Measurements from ENCODE around the gene SRGAP1. TPM values are rescaled to one million over a fixed set of nuclear protein-coding genes. Genes with fewer than 3 reads are reported as not detected.
A peak's percentile ranks its signal among the peaks of the same experiment; 100 is the strongest.

Gene SRGAP1
- total and polyA plus RNA-seq, 2 experiments from 2014 or later = 9.2 to 10.8 TPM

GRCh38 chr12:64085154-64085553 is 240.7 kb downstream of the SRGAP1 start:
- Histone ChIP-seq H3K79me2 (no peaks in the 10 kb centered on the region), H3K36me3 (replicated peaks; ENCODE audit: insufficient read depth, low read depth) (no peaks in the 10 kb centered on the region), H3K9me2 (replicated peaks; ENCODE audit: insufficient read depth) (no peaks in the 10 kb centered on the region), H3K4me3 (no peak overlapping the region), H3K27ac (no peak overlapping the region), H3K4me2 (no peak overlapping the region), H3K9me3 (ENCODE audit: low read depth) (no peaks in the 10 kb centered on the region), H4K20me1 (ENCODE audit: insufficient read depth, poor library complexity, severe bottlenecking) (no peaks in the 10 kb centered on the region), H3K4me1 (ENCODE audit: insufficient read depth) (peaks cover 13% of the 10 kb centered on the region), H2AFZ (no peak overlapping the region), H3K27me3 (no peaks in the 10 kb centered on the region)
- 99% methylated on average over 4 of the region's 4 CpGs for WGBS (ENCODE audit: low lambda C conversion rate, missing lambda C conversion rate)
- DNase-seq (ENCODE audit: low spot score) = no peak
- TF ChIP-seq CTCF (IDR thresholded peaks at IDR 0.05; ENCODE audit: poor library complexity) = no peak
- TF ChIP-seq EZH2phosphoT487 (IDR thresholded peaks at IDR 0.05; ENCODE audit: low read depth, severe bottlenecking, unreplicated experiment) = no peak

- Histone ChIP-seq H3K27ac (no peak overlapping the region), H3K4me2 (no peak overlapping the region), H2AFZ (no peak overlapping the region), H3K4me1 (ENCODE audit: insufficient read depth) (peaks cover 4% of the 10 kb centered on the region), H4K20me1 (ENCODE audit: insufficient read depth, poor library complexity, severe bottlenecking) (no peaks in the 10 kb centered on the region), H3K79me2 (no peaks in the 10 kb centered on the region), H3K9me3 (ENCODE audit: low read depth) (no peaks in the 10 kb centered on the region), H3K4me3 (no peak overlapping the region), H3K9me2 (replicated peaks; ENCODE audit: insufficient read depth) (no peaks in the 10 kb centered on the region), H3K27me3 (no peaks in the 10 kb centered on the region), H3K36me3 (replicated peaks; ENCODE audit: insufficient read depth, low read depth) (no peaks in the 10 kb centered on the region)
- 74% methylated on average over 4 of the region's 4 CpGs for WGBS (ENCODE audit: low lambda C conversion rate, missing lambda C conversion rate)
- no peak for DNase-seq (ENCODE audit: low spot score)
- TF ChIP-seq CTCF (IDR thresholded peaks at IDR 0.05; ENCODE audit: poor library complexity) (no peak), EZH2phosphoT487 (IDR thresholded peaks at IDR 0.05; ENCODE audit: low read depth, severe bottlenecking, unreplicated experiment) (no peak), EZH2 (IDR thresholded peaks at IDR 0.05; ENCODE audit: borderline replicate concordance) (no peak)
Observed at GRCh38 chr12:64085996-64086395, 241.5 kb downstream of the SRGAP1 start.

DNA sequence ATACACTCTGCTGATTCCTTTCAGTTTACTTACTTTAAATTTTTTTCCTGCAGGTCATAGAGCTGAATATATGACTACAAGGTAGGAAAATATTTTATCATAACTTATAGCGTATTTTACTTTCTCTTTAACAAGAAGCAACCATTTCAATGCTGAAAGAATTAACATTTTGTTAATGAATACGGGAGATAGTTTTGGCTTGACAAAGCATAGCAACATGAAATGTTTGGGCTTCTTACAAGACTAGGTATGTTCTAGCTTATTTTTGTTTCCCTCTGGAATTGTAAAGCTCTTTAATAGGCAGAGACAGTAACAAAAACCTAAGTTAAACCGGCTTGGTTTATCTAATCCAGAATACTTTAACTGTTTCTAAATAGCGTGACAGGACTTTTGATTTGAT is 242.4 kb downstream of the SRGAP1 start:
- no peak overlapping the region for H3K27ac ChIP-seq
- no peak for DNase-seq (ENCODE audit: low spot score)
- H3K36me3 ChIP-seq (replicated peaks; ENCODE audit: insufficient read depth, low read depth) = no peaks in the 10 kb centered on the region
- TF ChIP-seq EZH2 (IDR thresholded peaks at IDR 0.05; ENCODE audit: borderline replicate concordance) = no peak
- TF ChIP-seq CTCF (IDR thresholded peaks at IDR 0.05; ENCODE audit: poor library complexity) = no peak
- no peak for TF ChIP-seq EZH2phosphoT487 (IDR thresholded peaks at IDR 0.05; ENCODE audit: low read depth, severe bottlenecking, unreplicated experiment)
- no peaks in the 10 kb centered on the region for H3K4me1 ChIP-seq (ENCODE audit: insufficient read depth)
- H3K9me3 ChIP-seq (ENCODE audit: low read depth) = no peaks in the 10 kb centered on the region
- no peaks in the 10 kb centered on the region for H4K20me1 ChIP-seq (ENCODE audit: insufficient read depth, poor library complexity, severe bottlenecking)
- H2AFZ ChIP-seq = no peak overlapping the region
- no peak overlapping the region for H3K4me2 ChIP-seq
- no peak overlapping the region for H3K4me3 ChIP-seq
- 85% methylated on average over 4 of the region's 4 CpGs for WGBS (ENCODE audit: low lambda C conversion rate, missing lambda C conversion rate)
- no peaks in the 10 kb centered on the region for H3K27me3 ChIP-seq
- H3K79me2 ChIP-seq = no peaks in the 10 kb centered on the region
- H3K9me2 ChIP-seq (replicated peaks; ENCODE audit: insufficient read depth) = no peaks in the 10 kb centered on the region

- Histone ChIP-seq H4K20me1 (ENCODE audit: insufficient read depth, poor library complexity, severe bottlenecking) (no peaks in the 10 kb centered on the region), H3K79me2 (no peaks in the 10 kb centered on the region), H3K4me2 (no peak overlapping the region), H2AFZ (no peak overlapping the region), H3K9me2 (replicated peaks; ENCODE audit: insufficient read depth) (no peaks in the 10 kb centered on the region), H3K27ac (peak overlapping the region; percentile 50), H3K27me3 (no peaks in the 10 kb centered on the region), H3K4me1 (ENCODE audit: insufficient read depth) (no peaks in the 10 kb centered on the region), H3K4me3 (no peak overlapping the region), H3K36me3 (replicated peaks; ENCODE audit: insufficient read depth, low read depth) (no peaks in the 10 kb centered on the region), H3K9me3 (ENCODE audit: low read depth) (no peaks in the 10 kb centered on the region)
- no peak for DNase-seq (ENCODE audit: low spot score)
- TF ChIP-seq EZH2 (IDR thresholded peaks at IDR 0.05; ENCODE audit: borderline replicate concordance) = no peak
- TF ChIP-seq CTCF (IDR thresholded peaks at IDR 0.05; ENCODE audit: poor library complexity) = no peak
- no peak for TF ChIP-seq EZH2phosphoT487 (IDR thresholded peaks at IDR 0.05; ENCODE audit: low read depth, severe bottlenecking, unreplicated experiment)
- WGBS (ENCODE audit: low lambda C conversion rate, missing lambda C conversion rate) = 86% methylated on average over 2 of the region's 2 CpGs
Observed at GRCh38 chr12:64087761-64088160, 243.3 kb downstream of the SRGAP1 start.
